ENCODE measurements around the gene BMERB1.
"Not testable (repeated sequence)": the region's sequence is repeated elsewhere in the genome, so short reads cannot be mapped to it uniquely, and the experiment has no call there.

BMERB1 gene

GRCh38 chr16:15557258-15557657 lies 122.9 kb downstream of the BMERB1 start:
- no peak for DNase-seq (ENCODE audit: low read depth, low spot score)

DNA sequence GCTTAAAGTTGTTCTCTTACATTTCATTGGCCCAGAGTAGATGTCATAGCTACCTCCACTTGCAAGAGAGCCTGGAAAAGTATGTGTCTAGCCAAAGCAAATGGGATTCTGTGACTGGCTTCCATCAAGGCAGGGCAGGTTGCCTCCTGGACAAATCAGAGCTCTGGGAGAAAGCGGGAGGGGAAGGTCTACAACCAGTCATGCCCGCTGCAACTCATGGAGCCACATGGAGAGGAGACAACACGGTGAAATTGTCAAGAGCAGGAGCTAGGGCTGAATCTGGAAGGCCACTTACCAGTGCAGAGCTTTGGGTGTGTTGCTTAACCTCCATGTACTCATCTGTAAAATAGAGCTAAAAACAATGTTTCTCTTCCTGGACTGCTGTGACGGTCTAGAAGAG lies 124.8 kb downstream of the BMERB1 start:
- DNase-seq (ENCODE audit: low read depth, low spot score), result no peak

- DNase-seq (ENCODE audit: low read depth, low spot score), result no peak
Measured at GRCh38 chr16:15564604-15565339, 130.4 kb downstream of the BMERB1 start.

DNA sequence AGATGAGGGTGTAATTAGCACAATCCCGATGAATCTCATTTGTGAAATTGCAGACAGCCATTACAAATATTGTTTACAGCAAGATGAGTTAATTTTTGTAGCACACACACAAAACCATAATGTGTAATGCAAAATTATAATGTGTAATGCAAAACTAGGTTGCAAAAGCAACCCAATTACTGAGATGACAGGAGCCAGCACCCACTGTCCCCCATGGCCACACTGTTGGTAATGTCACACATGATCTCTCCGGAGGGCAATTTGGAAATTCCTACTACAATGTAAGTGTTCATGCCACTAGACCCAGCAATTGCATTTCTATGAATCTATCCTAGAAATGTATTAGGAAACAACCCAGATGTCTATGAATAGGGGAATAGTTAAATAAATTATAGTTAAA lies 131.7 kb downstream of the BMERB1 start:
- DNase-seq (ENCODE audit: low read depth, low spot score), result no peak

GRCh38 chr16:15567823-15568222 lies 133.4 kb downstream of the BMERB1 start:
- DNase-seq (ENCODE audit: low read depth, low spot score), result no peak

GRCh38 chr16:15570666-15571065 lies 136.3 kb downstream of the BMERB1 start:
- DNase-seq (ENCODE audit: low read depth, low spot score), result not testable (repeated sequence)

DNA sequence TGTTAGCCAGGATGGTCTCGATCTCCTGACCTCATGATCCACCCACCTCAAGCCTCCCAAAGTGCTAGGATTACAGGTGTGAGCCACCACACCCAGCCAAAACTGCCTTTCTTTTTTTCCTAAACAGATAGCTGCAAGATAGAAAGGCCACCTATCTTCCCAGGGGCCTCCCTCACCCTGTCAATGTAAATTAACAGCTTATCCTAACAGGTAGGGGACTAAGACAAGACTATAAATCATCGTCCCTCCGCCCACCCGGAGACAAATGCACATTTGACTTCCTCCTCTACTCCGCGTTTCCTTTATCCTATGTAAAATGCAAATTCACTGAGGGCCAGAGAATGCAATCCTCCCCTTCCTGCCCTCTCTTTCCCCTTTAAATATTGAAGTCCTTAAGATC lies 137.2 kb downstream of the BMERB1 start:
- no peak for DNase-seq (ENCODE audit: low read depth, low spot score)

DNA sequence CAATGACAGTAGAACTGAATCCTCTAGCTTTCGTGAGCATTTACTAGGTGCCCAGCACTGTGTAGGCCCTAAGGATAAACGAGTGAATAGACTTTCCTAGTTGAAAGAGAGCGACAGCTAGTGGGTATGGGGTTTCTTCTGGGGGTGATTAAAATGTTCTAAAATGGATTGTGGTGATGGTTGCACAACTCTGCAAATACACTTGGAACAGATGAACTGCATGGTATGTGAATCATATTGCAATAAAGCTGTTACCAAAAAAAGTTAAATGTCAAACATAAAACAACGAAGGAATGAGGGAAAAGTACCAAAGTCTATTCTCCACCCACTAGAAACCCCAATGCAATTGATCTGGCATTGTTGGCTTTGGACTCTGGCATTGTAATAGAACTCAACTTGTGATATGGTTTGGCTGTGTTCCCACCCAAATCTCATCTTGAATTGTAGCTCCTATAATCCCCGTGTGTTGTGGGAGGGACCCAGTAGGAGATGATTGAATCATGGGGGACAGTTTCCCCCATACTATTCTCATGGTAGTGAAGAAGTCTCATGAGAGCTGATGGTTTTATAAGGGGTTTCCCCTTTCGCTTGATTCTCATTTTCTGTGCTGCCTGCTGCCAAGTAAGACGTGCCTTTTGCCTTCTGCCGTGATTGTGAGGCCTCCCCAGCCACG lies 138.1 kb downstream of the BMERB1 start:
- no peak for DNase-seq (ENCODE audit: low read depth, low spot score)

DNA sequence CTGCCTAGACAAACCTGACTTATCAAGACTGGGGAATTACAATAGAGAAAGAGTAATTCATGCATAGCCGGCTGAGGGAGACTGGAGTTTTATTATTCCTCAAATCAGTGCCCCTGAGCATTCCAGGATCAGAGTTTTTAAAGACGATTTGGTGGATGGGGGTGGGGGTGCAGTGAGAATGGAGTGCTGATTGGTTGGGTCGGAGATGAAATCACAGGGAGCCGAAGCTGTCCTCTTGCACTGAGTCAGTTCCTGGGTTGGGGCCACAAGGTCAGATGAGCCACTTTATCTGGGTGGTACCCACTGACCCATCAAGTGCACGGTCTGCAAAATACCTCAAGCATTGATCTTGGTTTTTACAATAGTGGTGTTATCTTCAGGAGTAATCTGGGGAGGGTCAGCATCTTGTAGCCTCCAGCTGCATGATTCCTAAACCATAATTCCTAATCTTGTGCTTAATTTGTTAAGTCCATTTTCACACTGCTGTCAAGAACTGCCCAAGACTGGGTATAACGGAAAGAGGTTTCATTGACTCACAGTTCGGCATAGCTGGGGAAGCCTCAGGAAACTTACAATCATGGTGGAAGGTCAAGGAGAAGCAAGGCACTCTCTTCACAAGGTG lies 139.0 kb downstream of the BMERB1 start:
- no peak for DNase-seq (ENCODE audit: low read depth, low spot score)

DNA sequence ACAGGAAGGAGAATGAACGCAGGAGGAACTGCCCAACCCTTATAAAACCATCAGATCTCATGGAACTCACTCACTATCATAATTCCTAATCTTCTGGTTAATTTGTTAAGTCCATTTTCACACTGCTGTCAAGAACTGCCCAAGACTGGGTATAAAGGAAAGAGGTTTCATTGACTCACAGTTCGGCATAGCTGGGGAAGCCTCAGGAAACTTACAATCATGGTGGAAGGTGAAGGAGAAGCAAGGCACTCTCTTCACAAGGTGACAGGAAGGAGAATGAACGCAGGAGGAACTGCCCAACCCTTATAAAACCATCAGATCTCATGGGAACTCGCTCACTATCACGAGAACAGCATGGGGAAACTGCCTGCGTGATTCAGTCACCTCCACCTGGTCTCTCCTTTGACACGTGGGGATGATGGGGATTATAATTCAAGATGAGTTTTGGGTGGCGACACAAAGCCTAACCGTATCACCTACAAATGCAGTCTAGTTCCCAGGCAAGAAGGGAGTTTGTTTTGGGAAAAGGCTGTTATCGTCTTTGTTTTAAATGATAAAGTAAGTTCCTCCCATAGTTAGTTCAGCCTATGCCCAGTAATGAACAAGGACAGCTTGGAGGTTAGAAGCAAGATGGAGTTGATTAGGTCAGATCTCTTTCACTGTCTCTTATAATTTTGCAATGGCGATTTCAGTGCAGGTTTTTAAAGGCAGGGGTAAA lies 139.7 kb downstream of the BMERB1 start:
- DNase-seq (ENCODE audit: low read depth, low spot score), result not testable (repeated sequence)

GRCh38 chr16:15574614-15574948 lies 140.2 kb downstream of the BMERB1 start:
- DNase-seq (ENCODE audit: low read depth, low spot score), result no peak

DNA sequence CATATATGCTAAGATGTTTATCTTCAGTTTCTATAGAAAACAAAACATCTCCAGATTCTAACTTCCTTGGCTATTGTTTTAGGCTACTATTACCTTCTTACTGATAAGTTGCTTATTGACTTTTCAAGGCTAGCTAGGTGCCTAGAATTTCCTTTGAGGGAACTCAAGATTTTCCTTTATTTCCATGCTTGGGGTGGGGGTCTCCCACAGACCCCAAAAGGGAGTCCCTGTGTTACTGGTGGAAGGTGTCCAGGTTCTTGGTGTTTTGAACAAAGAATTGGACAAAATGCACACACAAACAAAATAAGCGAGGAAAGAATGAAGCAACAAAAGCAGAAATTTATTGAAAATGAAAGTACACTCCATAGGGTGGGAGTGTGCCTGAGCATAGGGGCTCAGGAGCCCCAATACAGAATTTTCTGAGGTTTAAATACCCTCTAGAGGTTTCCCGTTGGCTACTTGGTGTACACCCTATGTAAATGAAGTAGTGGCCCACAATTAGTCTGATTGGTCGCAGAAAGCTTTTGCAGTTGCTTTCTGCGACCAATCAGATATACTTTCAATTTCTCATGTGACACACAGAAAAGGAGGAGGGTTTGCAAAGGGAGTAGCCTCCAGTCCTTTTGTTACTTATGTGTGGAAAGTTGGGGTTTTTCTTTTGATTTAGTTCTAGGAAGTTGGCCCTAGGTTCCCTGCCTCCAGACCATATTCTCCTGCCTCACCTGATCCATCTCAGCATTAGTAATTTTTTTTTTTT lies 141.1 kb downstream of the BMERB1 start:
- no peak for DNase-seq (ENCODE audit: low read depth, low spot score)

DNA sequence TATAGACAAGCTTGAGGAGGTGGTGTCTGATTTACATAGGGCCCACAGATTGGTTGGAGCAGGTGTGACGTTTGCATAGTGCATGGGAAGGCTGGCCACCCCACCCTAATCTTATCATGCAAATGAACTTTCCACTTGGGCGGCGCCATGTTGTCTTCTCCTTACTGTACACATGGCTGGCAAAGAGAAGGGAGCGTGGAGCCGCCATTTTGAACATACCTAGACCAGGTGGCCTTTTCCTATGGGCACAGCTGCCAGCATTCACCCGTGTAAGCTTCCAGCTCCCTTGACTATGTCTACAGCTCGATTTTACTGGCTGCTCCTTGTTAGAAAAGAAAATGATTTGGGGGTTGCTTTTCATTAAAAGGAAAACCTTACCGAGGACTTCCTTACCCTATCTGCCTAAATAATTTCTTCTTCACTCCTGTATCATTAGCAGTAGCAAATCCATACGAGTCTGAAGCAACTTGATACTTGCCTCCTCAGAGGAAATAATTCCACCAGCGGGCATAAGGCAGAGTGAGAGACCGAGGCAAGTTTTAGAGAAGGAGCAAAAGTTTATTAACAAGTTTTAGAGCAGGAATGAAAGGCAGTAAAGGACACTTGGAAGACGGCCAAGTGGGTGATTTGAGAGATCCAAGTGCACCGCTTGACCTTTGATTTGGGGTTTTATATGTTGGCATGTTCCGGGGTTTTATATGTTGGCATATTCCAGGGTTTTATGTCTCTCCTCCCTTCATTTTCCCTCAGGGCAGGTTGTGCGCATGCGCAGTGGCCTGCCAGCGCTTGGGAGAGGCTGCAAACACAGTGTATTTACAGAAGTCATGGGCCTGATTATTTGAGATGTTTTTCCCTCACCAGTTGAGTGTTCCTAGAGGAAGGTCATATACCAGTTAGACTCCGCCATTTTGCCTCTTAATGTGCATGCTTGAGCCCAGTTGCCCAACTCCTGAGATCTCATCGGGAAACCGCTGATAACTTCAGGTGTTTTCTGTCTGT lies 142.9 kb downstream of the BMERB1 start:
- no peak for DNase-seq (ENCODE audit: low read depth, low spot score)

DNA sequence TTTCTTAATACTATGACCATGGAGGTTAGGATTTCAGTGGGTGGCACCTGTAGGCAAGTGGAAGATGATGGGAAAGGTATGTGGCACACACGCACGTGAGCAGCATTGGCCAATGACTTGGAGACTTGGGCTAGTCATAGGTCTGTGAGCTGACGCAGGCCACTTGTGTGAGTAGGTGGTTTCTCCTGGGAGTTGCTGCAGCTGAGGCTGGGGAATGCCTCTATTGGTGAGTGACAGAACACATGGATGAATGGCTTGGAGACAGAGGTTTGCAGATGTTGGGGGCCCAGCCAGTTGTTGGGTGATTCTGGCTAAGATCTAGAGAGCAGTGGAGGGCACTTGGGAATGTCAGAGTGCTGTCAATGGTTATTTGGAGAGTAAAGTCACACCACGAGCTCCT lies 144.4 kb downstream of the BMERB1 start:
- DNase-seq (ENCODE audit: low read depth, low spot score), result no peak

- DNase-seq (ENCODE audit: low read depth, low spot score), result no peak
Measured at GRCh38 chr16:15581127-15581815, 146.9 kb downstream of the BMERB1 start.

GRCh38 chr16:15583526-15583925 lies 149.1 kb downstream of the BMERB1 start:
- no peak for DNase-seq (ENCODE audit: low read depth, low spot score)

- no peak for DNase-seq (ENCODE audit: low read depth, low spot score)
Measured at GRCh38 chr16:15585956-15586355, 151.6 kb downstream of the BMERB1 start.

GRCh38 chr16:15586716-15587115 lies 152.3 kb downstream of the BMERB1 start:
- DNase-seq (ENCODE audit: low read depth, low spot score), result no peak

DNA sequence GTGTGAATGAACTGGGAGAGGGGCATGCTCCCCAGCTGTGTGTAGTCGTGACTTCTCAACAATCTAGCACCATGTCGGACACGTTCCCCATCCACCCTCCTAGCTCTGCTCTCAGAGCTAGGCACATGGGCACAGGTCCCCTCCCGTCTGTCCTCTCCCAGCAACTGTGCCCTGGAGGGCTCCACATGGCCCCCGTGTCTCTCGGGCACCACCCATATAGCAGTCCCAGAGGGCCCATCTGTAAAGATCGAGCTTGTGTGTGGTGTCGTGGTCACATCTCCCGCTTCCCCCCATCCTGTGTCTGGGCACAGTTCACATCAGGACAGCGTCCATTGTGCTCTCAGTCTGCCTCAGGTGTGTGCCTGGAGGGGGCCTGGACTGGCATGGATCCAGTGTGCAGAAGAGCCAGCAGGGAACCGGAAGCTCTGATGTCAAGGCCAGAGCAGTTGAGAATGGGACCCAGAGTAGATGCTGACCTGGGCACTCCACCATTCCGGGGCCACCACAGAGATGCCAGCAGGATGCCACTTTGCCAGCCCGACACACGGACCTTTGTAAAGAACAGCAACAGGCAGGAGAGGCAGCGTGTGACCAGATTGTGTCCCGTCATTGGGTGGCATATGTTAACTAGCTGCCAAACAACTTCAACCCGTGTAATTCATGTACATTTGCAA lies 152.9 kb downstream of the BMERB1 start:
- DNase-seq (ENCODE audit: low read depth, low spot score), result no peak

All from smooth muscle cell of the brain vasculature (primary cell).